OCI-LY1 (cell line): Measurements from ENCODE around the gene TSPAN3.

Experiments
- H2AFZ ChIP-seq: fragments of 200-600 bp; sonication (generic), shearing (Covaris generic); 2 replicates; pipeline ENCODE4 v1.6.0; 2014; ENCODE audit warnings: antibody characterized with exemption, mild to moderate bottlenecking, low read length
- H3F3A ChIP-seq: fragments of 200-600 bp; sonication (generic), shearing (Covaris generic); 2 replicates; pipeline ENCODE4 v1.6.0; 2014; ENCODE audit warnings: mild to moderate bottlenecking, antibody characterized with exemption, low read length, moderate library complexity; ENCODE audit not compliant: insufficient read depth
- H3K27ac ChIP-seq: fragments of 200-600 bp; sonication (generic); 2 replicates; pipeline ENCODE4 v1.5.1; 2014; ENCODE audit warnings: low read length, mixed run types, mild to moderate bottlenecking, low read depth; ENCODE audit not compliant: poor library complexity, severe bottlenecking
- H3K27me3 ChIP-seq: fragments of 200-600 bp; sonication (generic); 2 replicates; pipeline ENCODE4 v1.6.0; 2014; ENCODE audit warnings: antibody characterized with exemption, mild to moderate bottlenecking, low read length, moderate library complexity; ENCODE audit not compliant: insufficient read depth
- H3K36me3 ChIP-seq: fragments of 200-600 bp; sonication (generic); 2 replicates; pipeline ENCODE4 v1.6.1; 2014; ENCODE audit warnings: mild to moderate bottlenecking, antibody characterized with exemption, low read length, moderate library complexity, mixed read lengths; ENCODE audit not compliant: insufficient read depth
- H3K4me1 ChIP-seq: fragments of 200-600 bp; sonication (generic); 2 replicates; pipeline ENCODE4 v1.5.1; 2014; ENCODE audit warnings: mild to moderate bottlenecking, low read length, moderate library complexity; ENCODE audit not compliant: insufficient read depth, severe bottlenecking
- H3K4me2 ChIP-seq: fragments of 200-600 bp; sonication (generic), shearing (Covaris generic); 2 replicates; pipeline ENCODE4 v1.6.1; 2014; ENCODE audit warnings: low read length
- H3K4me3 ChIP-seq: fragments of 200-600 bp; sonication (generic); 2 replicates; pipeline ENCODE4 v1.5.1; 2014; ENCODE audit warnings: low read length, low read depth, mild to moderate bottlenecking, mixed read lengths; ENCODE audit not compliant: poor library complexity, severe bottlenecking
- H3K79me2 ChIP-seq: fragments of 200-600 bp; shearing (Covaris generic); 2 replicates; pipeline ENCODE4 v1.6.1; 2016; ENCODE audit warnings: mixed run types, low read length, mixed read lengths; ENCODE audit not compliant: insufficient read depth
- H3K9ac ChIP-seq: fragments of 200-600 bp; sonication (generic), shearing (Covaris generic); 2 replicates; pipeline ENCODE4 v1.6.1; 2014; ENCODE audit warnings: mild to moderate bottlenecking, low read length, mixed read lengths
- H3K9me2 ChIP-seq: fragments of 200-600 bp; sonication (generic), shearing (Covaris generic); 2 replicates; pipeline ENCODE4 v1.6.1; 2014; ENCODE audit warnings: low read depth, mild to moderate bottlenecking, low read length, mixed read lengths
- H3K9me3 ChIP-seq: fragments of 200-600 bp; shearing (Covaris generic); 2 replicates; pipeline ENCODE4 v1.6.1; 2014; ENCODE audit warnings: low read length, mixed read lengths
- H4K20me1 ChIP-seq: fragments of 200-600 bp; sonication (generic), shearing (Covaris generic); 2 replicates; pipeline ENCODE4 v1.6.0; 2016; ENCODE audit warnings: mild to moderate bottlenecking, low read length; ENCODE audit not compliant: insufficient read depth
- EZH2 ChIP-seq: fragments of 200-600 bp; sonication (generic), shearing (Covaris generic); IDR thresholded peaks from 2 replicates; pipeline ENCODE4 v1.8.0; 2017; ENCODE audit warnings: borderline replicate concordance, mixed run types, mild to moderate bottlenecking, antibody characterized with exemption, low read length, moderate library complexity, mixed read lengths
- TF ChIP-seq, protein P1 (sequence below): fragments of 200-600 bp; sonication (generic), shearing (Covaris generic); IDR thresholded peaks from 2 replicates; pipeline ENCODE4 v1.5.1; 2017; ENCODE audit warnings: mild to moderate bottlenecking, antibody characterized with exemption, low read length, moderate library complexity, mixed read lengths

Gene TSPAN3

GRCh38 chr15:77002436-77002835, 68.5 kb downstream of the TSPAN3 start:
- Histone ChIP-seq H2AFZ (no peak overlapping the region), H3K4me3 (no peak overlapping the region), H3K9me2 (no peaks in the 10 kb centered on the region), H3K9ac (no peak overlapping the region), H3K4me1 (peaks cover 15% of the 10 kb centered on the region), H3K27me3 (no peaks in the 10 kb centered on the region; the same call in 1 of the 2 replicates), H4K20me1 (no peaks in the 10 kb centered on the region), H3F3A (no peaks in the 10 kb centered on the region), H3K79me2 (no peaks in the 10 kb centered on the region), H3K9me3 (no peaks in the 10 kb centered on the region), H3K4me2 (peak overlapping the region; percentile 35; the same call in 1 of the 2 replicates), H3K27ac (no peak overlapping the region), H3K36me3 (no peaks in the 10 kb centered on the region)
- TF ChIP-seq, protein P1, sequence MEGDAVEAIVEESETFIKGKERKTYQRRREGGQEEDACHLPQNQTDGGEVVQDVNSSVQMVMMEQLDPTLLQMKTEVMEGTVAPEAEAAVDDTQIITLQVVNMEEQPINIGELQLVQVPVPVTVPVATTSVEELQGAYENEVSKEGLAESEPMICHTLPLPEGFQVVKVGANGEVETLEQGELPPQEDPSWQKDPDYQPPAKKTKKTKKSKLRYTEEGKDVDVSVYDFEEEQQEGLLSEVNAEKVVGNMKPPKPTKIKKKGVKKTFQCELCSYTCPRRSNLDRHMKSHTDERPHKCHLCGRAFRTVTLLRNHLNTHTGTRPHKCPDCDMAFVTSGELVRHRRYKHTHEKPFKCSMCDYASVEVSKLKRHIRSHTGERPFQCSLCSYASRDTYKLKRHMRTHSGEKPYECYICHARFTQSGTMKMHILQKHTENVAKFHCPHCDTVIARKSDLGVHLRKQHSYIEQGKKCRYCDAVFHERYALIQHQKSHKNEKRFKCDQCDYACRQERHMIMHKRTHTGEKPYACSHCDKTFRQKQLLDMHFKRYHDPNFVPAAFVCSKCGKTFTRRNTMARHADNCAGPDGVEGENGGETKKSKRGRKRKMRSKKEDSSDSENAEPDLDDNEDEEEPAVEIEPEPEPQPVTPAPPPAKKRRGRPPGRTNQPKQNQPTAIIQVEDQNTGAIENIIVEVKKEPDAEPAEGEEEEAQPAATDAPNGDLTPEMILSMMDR, result no peak
- no peak for TF ChIP-seq EZH2

- no peak overlapping the region for H3K4me2 ChIP-seq
- no peak overlapping the region for H3K9ac ChIP-seq
- no peaks in the 10 kb centered on the region for H3K79me2 ChIP-seq
- no peaks in the 10 kb centered on the region; the same call in 1 of the 2 replicates for H3K27me3 ChIP-seq
- H3F3A ChIP-seq, result no peaks in the 10 kb centered on the region
- TF ChIP-seq EZH2, result no peak
- TF ChIP-seq, protein P1, result no peak
- H3K4me3 ChIP-seq, result no peak overlapping the region
- H3K9me3 ChIP-seq, result no peaks in the 10 kb centered on the region
- no peaks in the 10 kb centered on the region for H3K9me2 ChIP-seq
- H3K4me1 ChIP-seq, result peaks cover 15% of the 10 kb centered on the region
- no peaks in the 10 kb centered on the region for H4K20me1 ChIP-seq
- no peaks in the 10 kb centered on the region for H3K36me3 ChIP-seq
- H3K27ac ChIP-seq, result no peak overlapping the region
- H2AFZ ChIP-seq, result no peak overlapping the region
Observed at GRCh38 chr15:77001966-77002365, 68.9 kb downstream of the TSPAN3 start.

GRCh38 chr15:77001351-77001750, 69.6 kb downstream of the TSPAN3 start:
- no peaks in the 10 kb centered on the region for H3F3A ChIP-seq
- TF ChIP-seq, protein P1, result no peak
- no peak for TF ChIP-seq EZH2
- H3K9me3 ChIP-seq, result no peaks in the 10 kb centered on the region
- no peak overlapping the region for H3K4me3 ChIP-seq
- H3K9me2 ChIP-seq, result no peaks in the 10 kb centered on the region
- H3K9ac ChIP-seq, result no peak overlapping the region
- peaks cover 15% of the 10 kb centered on the region for H3K4me1 ChIP-seq
- no peak overlapping the region for H3K4me2 ChIP-seq
- H4K20me1 ChIP-seq, result no peaks in the 10 kb centered on the region
- H3K27me3 ChIP-seq, result no peaks in the 10 kb centered on the region; the same call in 1 of the 2 replicates
- no peaks in the 10 kb centered on the region for H3K79me2 ChIP-seq
- H2AFZ ChIP-seq, result no peak overlapping the region
- no peaks in the 10 kb centered on the region for H3K36me3 ChIP-seq
- H3K27ac ChIP-seq, result no peak overlapping the region
